Mononuclear cell (primary cell): ENCODE data around the gene SEPTIN6. TPM values are rescaled to one million over a fixed set of nuclear protein-coding genes. Genes with fewer than 3 reads are reported as not detected.

Experiments
- H3K27me3 ChIP-seq: 2 replicates; pipeline ENCODE4 v1.6.0; 2011; ENCODE audit warnings: low read length, control low read depth; ENCODE audit not compliant: insufficient read depth
- H3K4me1 ChIP-seq: 2 replicates; pipeline ENCODE4 v1.5.1; 2011; ENCODE audit warnings: mild to moderate bottlenecking, low read length, control low read depth; ENCODE audit not compliant: insufficient read depth
- H3K4me3 ChIP-seq: 2 replicates; pipeline ENCODE4 v1.5.1; 2011; ENCODE audit warnings: mild to moderate bottlenecking, low read length, moderate library complexity
- H3K9me3 ChIP-seq: 2 replicates; pipeline ENCODE4 v1.5.1; 2011; ENCODE audit warnings: low read depth, mild to moderate bottlenecking, control low read depth, low read length
- total RNA-seq: library from RNA; depleted of rRNA; stranded (reverse); fragments of >200 nt; gene quantifications from one replicate; pipeline ENCODE4 v1.2.3, GENCODE V29; 2012

SEPTIN6 gene
- total RNA-seq, 1 donor = 141 TPM

- H3K4me3 ChIP-seq = no peak overlapping the region
Measured at GRCh38 chrX:119647089-119647488, 45.9 kb downstream of the SEPTIN6 start.

GRCh38 chrX:119646515-119646914 lies 46.5 kb downstream of the SEPTIN6 start:
- no peaks in the 10 kb centered on the region for H3K9me3 ChIP-seq
- H3K27me3 ChIP-seq = no peaks in the 10 kb centered on the region
- peaks cover 13% of the 10 kb centered on the region for H3K4me1 ChIP-seq
- no peak overlapping the region for H3K4me3 ChIP-seq

More at GRCh38 chrX:119647089-119647488, 45.9 kb downstream of the SEPTIN6 start:
- peaks cover 8% of the 10 kb centered on the region for H3K4me1 ChIP-seq
- no peaks in the 10 kb centered on the region for H3K27me3 ChIP-seq
- no peaks in the 10 kb centered on the region for H3K9me3 ChIP-seq

GRCh38 chrX:119643696-119644095 lies 49.3 kb downstream of the SEPTIN6 start:
- H3K4me3 ChIP-seq = no peak overlapping the region
- H3K4me1 ChIP-seq = peaks cover 32% of the 10 kb centered on the region
- H3K27me3 ChIP-seq = no peaks in the 10 kb centered on the region
- no peaks in the 10 kb centered on the region for H3K9me3 ChIP-seq

Other genes starting within 250 kb of the SEPTIN6 start
- gene SLC25A5, start 224.7 kb downstream of the SEPTIN6 start, total RNA-seq = 177 TPM
- gene STEEP1, start 127.8 kb downstream of the SEPTIN6 start, total RNA-seq = 38.3 TPM
- 40.2 TPM for gene UBE2A, start 118.6 kb downstream of the SEPTIN6 start, total RNA-seq
- gene NKRF, start 86.7 kb downstream of the SEPTIN6 start, total RNA-seq = 11.8 TPM
- 0.42 TPM for gene SOWAHD, start 65.4 kb upstream of the SEPTIN6 start, total RNA-seq
- gene RPL39, start 98.5 kb upstream of the SEPTIN6 start, total RNA-seq = 6,218 TPM
- 2.3 TPM for gene UPF3B, start 159.8 kb upstream of the SEPTIN6 start, total RNA-seq
- 25.6 TPM for gene RNF113A, start 178.6 kb upstream of the SEPTIN6 start, total RNA-seq
- 41.3 TPM for gene NDUFA1, start 178.7 kb upstream of the SEPTIN6 start, total RNA-seq
- gene AKAP14, start 202.7 kb upstream of the SEPTIN6 start, total RNA-seq = not detected